Retinal pigment epithelial cell (primary cell): ENCODE data around the gene EPHB2.

Experiments
- DNase-seq: peaks from one replicate; pipeline ENCODE4 v3.0.0-alpha.2; 2010; ENCODE audit warnings: low read depth
- H3K4me3 ChIP-seq: 2 replicates; pipeline ENCODE4 v1.5.1; 2011; ENCODE audit warnings: mild to moderate bottlenecking, low read length, control low read depth, moderate library complexity
- CTCF ChIP-seq: conservative IDR thresholded peaks from 2 replicates; pipeline ENCODE4 v1.5.1; 2011; ENCODE audit warnings: low read depth, low read length, control low read depth, inconsistent platforms

The EPHB2 gene

GRCh38 chr1:22680726-22681125 is 29.9 kb upstream of the EPHB2 start:
- no peak for TF ChIP-seq CTCF
- no peak for DNase-seq
- H3K4me3 ChIP-seq, result no peak overlapping the region

- H3K4me3 ChIP-seq, result no peak overlapping the region
- no peak for TF ChIP-seq CTCF
- DNase-seq, result no peak
These were observed 28.9 kb upstream of the EPHB2 start for GRCh38 chr1:22681556-22682276.

GRCh38 chr1:22683547-22683946 is 27.1 kb upstream of the EPHB2 start:
- no peak for TF ChIP-seq CTCF
- no peak overlapping the region for H3K4me3 ChIP-seq

GRCh38 chr1:22685591-22686059 is 25.0 kb upstream of the EPHB2 start:
- no peak for TF ChIP-seq CTCF
- H3K4me3 ChIP-seq, result no peak overlapping the region
- no peak for DNase-seq

More at GRCh38 chr1:22683547-22683946, 27.1 kb upstream of the EPHB2 start:
- no peak for DNase-seq

GRCh38 chr1:22687191-22687590 is 23.4 kb upstream of the EPHB2 start:
- H3K4me3 ChIP-seq, result no peak overlapping the region
- no peak for TF ChIP-seq CTCF
- DNase-seq, result no peak

- TF ChIP-seq CTCF, result no peak
- no peak overlapping the region for H3K4me3 ChIP-seq
- DNase-seq, result no peak
These were observed 22.2 kb upstream of the EPHB2 start for GRCh38 chr1:22688466-22688865.

- no peak overlapping the region for H3K4me3 ChIP-seq
- no peak for DNase-seq
- TF ChIP-seq CTCF, result no peak
These were observed 21.1 kb upstream of the EPHB2 start for GRCh38 chr1:22689505-22689904.
